MCF 10A (cell line): ENCODE data around the gene POLE3. TPM values are rescaled to one million over a fixed set of nuclear protein-coding genes. Genes with fewer than 3 reads are reported as not detected.

Source experiments
- Bru-seq: library from RNA; stranded (reverse); fragments of 400-500 nt; gene quantifications from one replicate; lab custom pipeline; 2021; lab: Mats Ljungman, UMichigan
- BruChase-seq, 2 experiments: library from RNA; stranded (reverse); fragments of 400-500 nt; gene quantifications; one replicate each; lab custom pipeline; 2021; lab: Mats Ljungman, UMichigan
- BruUV-seq: library from RNA; stranded (reverse); fragments of 400-500 nt; replicated peaks from 2 replicates; lab custom pipeline; 2021; lab: Mats Ljungman, UMichigan
- CTCF ChIA-PET: fragments of 300-600 bp; sonication (Branson Sonifier 250); formaldehyde crosslinking; extraction: SDS; loops from one replicate; lab custom pipeline; 2021; ENCODE audit warnings: antibody characterized with exemption, inconsistent platforms; lab: Yijun Ruan, JAX
- POLR2A ChIA-PET: fragments of 300-600, 350-650 bp; sonication (Branson Sonifier 250); formaldehyde crosslinking; extraction: SDS; loops from one replicate; lab custom pipeline; 2020; ENCODE audit warnings: antibody characterized with exemption, inconsistent platforms; lab: Yijun Ruan, JAX
- DNase-seq: peaks from one replicate; pipeline ENCODE4 v3.0.0-alpha.2; 2018; ENCODE audit not compliant: unreplicated experiment
- H3K27ac Mint-ChIP-seq: one replicate; pipeline ENCODE4 v1.8.0; 2022; ENCODE audit warnings: mild to moderate bottlenecking, low read depth, mixed read lengths; ENCODE audit not compliant: unreplicated experiment
- H3K27me3 Mint-ChIP-seq: one replicate; pipeline ENCODE4 v1.8.0; 2022; ENCODE audit warnings: mixed read lengths; ENCODE audit not compliant: insufficient read depth, unreplicated experiment
- H3K36me3 Mint-ChIP-seq: one replicate; pipeline ENCODE4 v1.8.0; 2022; ENCODE audit warnings: mild to moderate bottlenecking, moderate library complexity, mixed read lengths; ENCODE audit not compliant: insufficient read depth, unreplicated experiment
- H3K4me1 Mint-ChIP-seq: one replicate; pipeline ENCODE4 v1.8.0; 2022; ENCODE audit warnings: mixed read lengths; ENCODE audit not compliant: insufficient read depth, unreplicated experiment
- H3K4me3 Mint-ChIP-seq: one replicate; pipeline ENCODE4 v1.8.0; 2022; ENCODE audit warnings: mild to moderate bottlenecking, moderate library complexity, mixed read lengths; ENCODE audit not compliant: unreplicated experiment
- H3K9me3 Mint-ChIP-seq: one replicate; pipeline ENCODE4 v1.8.0; 2022; ENCODE audit warnings: mixed read lengths; ENCODE audit not compliant: unreplicated experiment
- CTCF ChIP-seq: fragments of 200-600 bp; IDR thresholded peaks from one replicate; pipeline ENCODE4 v1.8.0; 2022; ENCODE audit warnings: antibody characterized with exemption, mild to moderate bottlenecking; ENCODE audit not compliant: unreplicated experiment
- intact Hi-C: fragments of 100-400 bp; cut with micrococcal nuclease; formaldehyde crosslinking; loops from 2 replicates; pipeline ENCODE4 v1.14.1; 2022
- long read RNA-seq: library from polyadenylated mRNA; stranded (forward); transcript quantifications from one replicate; pipeline ENCODE4 v2.0.0, GENCODE V29; 2022
- total RNA-seq: library from RNA; stranded (reverse); gene quantifications from 2 replicates; pipeline ENCODE4 v1.2.3, GENCODE V29; 2022

The POLE3 gene, protein sequence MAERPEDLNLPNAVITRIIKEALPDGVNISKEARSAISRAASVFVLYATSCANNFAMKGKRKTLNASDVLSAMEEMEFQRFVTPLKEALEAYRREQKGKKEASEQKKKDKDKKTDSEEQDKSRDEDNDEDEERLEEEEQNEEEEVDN
- 51.8 and 54.0 TPM in 2 replicates for total RNA-seq
- percentile 90 among the genes with signal in this experiment for Bru-seq, nascent RNA
- percentile 98 among the genes with signal in this experiment for BruChase-seq, experiment 1, labeled RNA remaining after a 6-hour chase
- BruChase-seq, experiment 2, labeled RNA remaining after a 2-hour chase: percentile 98 among the genes with signal in this experiment
- long read RNA-seq, transcript POLE3-203 (3 exons, 455 nt): minor isoform, 10 of 200 reads
- long read RNA-seq, transcript POLE3-202 (5 exons, 2,191 nt): minor isoform, 11 of 200 reads
- long read RNA-seq, transcript POLE3-201 (4 exons, 2,109 nt): major isoform, 169 of 200 reads
- long read RNA-seq, partial matches to known transcripts: 1 of 200 reads
- long read RNA-seq, other reads (novel, unspliced or antisense): 9 of 200 reads

GRCh38 chr9:113410207-113410864, at the start of gene POLE3, which contains the start of gene C9orf43:
Gene POLE3 (minus strand): TSS chr9:113410675. CDS start chr9:113410293, 382 bp downstream.
Gene C9orf43 (plus strand): TSS chr9:113410747. CDS start chr9:113413494, 2,747 bp downstream.
- H3K4me3 Mint-ChIP-seq: peak within 1 kb of the TSS; percentile 77
- ChIA-PET CTCF (interaction anchor here (0.5 to 12.6 kb wide), 12 partner anchors 9 to 1640 kb away, joined by 3 to 141 read pairs (median 4); partner anchors contain the start of genes ALAD, CDC26 and PRPF4), POLR2A (interaction anchor here (0.6 to 3.6 kb wide), 21 partner anchors 10 to 555 kb away, joined by 3 to 49 read pairs (median 4); partner anchors contain the start of genes ALAD, BSPRY, CDC26 and FKBP15)
- H3K36me3 Mint-ChIP-seq: peaks cover 32% of the 10 kb centered on the region
- no peaks in the 10 kb centered on the region for H3K9me3 Mint-ChIP-seq
- H3K4me1 Mint-ChIP-seq: peaks cover 18% of the 10 kb centered on the region
- TF ChIP-seq CTCF: no peak
- no peaks in the 10 kb centered on the region for H3K27me3 Mint-ChIP-seq
- BruUV-seq: no TSS peak
- DNase-seq: peak; percentile 96
- peak within 1 kb of the TSS; percentile 96 for H3K27ac Mint-ChIP-seq
- intact Hi-C loops: no loop called here

DNA sequence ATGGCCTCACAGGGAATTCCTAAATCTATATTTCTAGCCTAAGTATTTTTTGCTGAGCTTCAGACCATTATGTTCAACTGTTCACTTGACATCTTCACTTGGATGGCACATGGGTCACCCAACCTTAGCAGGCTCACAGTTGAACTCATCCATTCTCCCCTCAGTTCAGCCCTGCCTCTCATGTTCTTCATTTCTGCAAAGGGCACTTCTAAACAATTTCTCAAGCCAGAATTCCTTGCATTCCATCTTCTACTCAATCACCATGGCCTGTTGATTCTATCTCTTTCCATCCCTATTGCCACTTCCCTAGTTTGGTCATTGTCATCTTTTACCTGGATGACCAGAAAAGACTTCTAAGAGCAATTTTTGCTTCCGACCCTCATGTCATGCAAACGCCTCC, 45.8 kb upstream of the POLE3 start:
- H3K36me3 Mint-ChIP-seq: no peaks in the 10 kb centered on the region
- intact Hi-C loops: no loop called here
- no peak for TF ChIP-seq CTCF
- no TSS peak for BruUV-seq
- POLR2A ChIA-PET: no interaction called here
- no peaks in the 10 kb centered on the region for H3K9me3 Mint-ChIP-seq
- CTCF ChIA-PET: interaction anchor here (0.5 to 5.9 kb wide), 3 partner anchors 110 to 219 kb away, joined by 3 to 67 read pairs (median 3); no protein-coding TSS in a partner anchor
- H3K27ac Mint-ChIP-seq: no peak overlapping the region
- no peaks in the 10 kb centered on the region for H3K27me3 Mint-ChIP-seq
- peaks cover 10% of the 10 kb centered on the region for H3K4me1 Mint-ChIP-seq
- H3K4me3 Mint-ChIP-seq: no peak overlapping the region
- DNase-seq: no peak

DNA sequence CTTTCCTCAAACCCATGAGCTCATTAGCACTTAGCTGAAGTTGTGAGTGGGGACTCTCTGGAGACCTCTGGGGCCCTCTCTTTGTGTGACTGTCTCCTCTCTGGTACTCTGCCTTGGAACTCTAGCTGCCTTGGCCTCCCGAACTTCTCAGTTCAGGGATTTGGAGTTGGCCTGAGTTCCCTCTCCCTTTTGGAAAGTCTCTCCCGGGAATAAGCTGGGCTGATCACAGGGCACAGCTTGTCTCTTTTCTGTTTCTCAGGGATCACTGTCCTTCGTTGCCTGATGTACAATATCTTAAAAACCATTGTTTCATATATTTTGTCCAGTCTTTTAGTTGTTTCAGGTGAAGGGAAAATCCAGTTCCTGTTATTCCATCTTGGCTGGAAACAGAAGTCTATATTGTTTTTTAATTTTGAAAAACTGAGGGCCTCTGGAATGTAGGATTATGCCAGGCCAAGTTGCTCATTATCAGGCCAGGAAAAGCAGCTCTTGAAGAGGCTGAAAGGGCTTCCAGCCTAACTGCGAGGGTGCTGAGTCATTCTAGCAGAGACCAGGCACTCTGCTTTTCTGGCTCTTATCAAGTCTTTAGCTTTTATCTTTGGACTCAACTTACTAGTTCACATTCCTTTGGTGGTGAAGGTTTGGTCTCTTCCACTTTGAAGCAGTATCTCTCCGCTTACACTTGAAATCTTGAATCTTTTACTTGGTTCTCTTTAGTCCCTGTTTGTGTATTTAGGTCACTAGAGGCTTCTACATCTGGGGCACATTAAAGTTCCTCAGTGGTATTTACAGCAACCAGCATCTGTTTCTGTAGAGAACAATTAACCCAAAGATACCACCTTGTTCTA, 44.7 kb upstream of the POLE3 start:
- TF ChIP-seq CTCF: no peak
- intact Hi-C loops: no loop called here
- ChIA-PET POLR2A (interaction anchor here (0.7 kb wide), 2 partner anchors 45 to 109 kb away, joined by 3 to 4 read pairs; partner anchors contain the start of genes C9orf43 and POLE3), CTCF (interaction anchor here (0.5 to 5.9 kb wide), 7 partner anchors 8 to 211 kb away, joined by 3 to 67 read pairs (median 3); no protein-coding TSS in a partner anchor)
- Mint-ChIP-seq H3K4me1 (peaks cover 10% of the 10 kb centered on the region), H3K4me3 (no peak overlapping the region), H3K9me3 (no peaks in the 10 kb centered on the region), H3K36me3 (no peaks in the 10 kb centered on the region), H3K27me3 (no peaks in the 10 kb centered on the region), H3K27ac (peak overlapping the region; percentile 24)
- peak; percentile 40 for DNase-seq
- BruUV-seq: no TSS peak
